HG03097 (cell line): ENCODE data around the gene OGFR.

ENCODE experiments used
- ATAC-seq: cut with Tn5 transposase; IDR thresholded peaks from one replicate; pipeline ENCODE4 v1.9.1; 2021; ENCODE audit not compliant: unreplicated experiment, low FRiP score

Gene OGFR

DNA sequence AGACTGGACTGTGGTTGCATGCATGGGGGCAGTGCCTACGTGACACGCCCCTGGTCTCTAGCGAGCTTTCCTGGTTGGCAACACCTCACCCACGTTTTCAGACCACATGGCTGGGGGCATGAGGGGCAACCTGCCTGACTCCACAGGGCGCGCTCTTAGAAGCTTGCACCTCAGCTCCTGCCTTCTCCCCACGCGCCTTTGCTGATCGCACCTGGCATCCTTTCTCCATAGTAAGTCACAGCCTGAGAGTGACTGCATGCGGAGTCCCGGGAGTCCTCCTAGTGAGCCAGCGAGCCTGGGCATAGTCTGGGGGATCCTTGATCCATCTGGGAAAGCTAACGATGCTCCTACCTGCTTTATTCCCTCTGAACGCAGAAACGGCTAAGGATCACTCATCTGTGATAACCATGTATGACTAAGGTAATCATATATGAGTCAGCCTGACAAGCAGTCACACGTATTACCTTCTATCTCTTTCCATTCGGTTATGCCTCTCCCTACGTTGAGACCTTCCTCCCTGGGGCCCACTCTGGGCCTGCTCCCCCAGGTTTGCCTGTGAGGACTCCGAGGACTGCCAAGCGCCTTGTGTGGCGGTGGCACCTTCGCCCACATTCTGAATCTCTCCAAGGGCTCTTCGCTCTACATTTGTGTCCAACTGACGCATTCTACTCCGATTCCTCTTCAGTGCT is 52.4 kb downstream of the OGFR start:
- ATAC-seq: no peak

DNA sequence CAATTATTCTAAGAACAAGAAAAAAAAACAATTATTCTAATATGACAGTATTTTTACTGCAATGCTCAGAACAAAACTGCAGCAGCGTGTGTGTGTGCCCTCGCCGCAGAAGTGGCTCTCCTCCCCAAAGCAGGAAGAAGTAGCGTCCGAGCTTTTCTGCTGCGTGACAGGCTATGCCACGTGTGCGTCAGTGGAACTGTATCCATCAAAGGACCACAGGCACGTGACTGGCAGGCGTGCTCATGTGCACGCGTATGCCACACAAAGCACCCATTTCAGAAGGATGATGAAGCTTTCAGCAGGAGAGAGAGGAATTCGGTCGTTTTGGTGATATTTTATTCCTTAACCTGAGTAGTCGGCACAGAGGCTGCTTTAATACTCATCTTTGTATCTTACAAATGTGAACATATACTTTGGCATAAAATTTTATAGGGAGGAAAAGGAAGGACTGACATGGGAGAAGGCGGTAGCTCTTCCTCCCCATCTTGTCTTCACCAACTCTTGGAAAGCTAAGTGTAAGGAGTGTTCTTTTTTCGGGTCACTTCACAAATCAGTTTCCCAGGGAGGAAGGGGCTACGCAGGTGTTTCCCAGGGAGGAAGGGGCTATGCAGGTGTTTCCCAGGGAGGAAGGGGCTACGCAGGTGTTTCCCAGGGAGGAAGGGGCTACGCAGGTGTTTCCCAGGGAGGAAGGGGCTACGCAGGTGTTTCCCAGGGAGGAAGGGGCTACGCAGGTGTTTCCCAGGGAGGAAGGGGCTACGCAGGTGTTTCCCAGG is 53.6 kb downstream of the OGFR start:
- ATAC-seq: no peak

DNA sequence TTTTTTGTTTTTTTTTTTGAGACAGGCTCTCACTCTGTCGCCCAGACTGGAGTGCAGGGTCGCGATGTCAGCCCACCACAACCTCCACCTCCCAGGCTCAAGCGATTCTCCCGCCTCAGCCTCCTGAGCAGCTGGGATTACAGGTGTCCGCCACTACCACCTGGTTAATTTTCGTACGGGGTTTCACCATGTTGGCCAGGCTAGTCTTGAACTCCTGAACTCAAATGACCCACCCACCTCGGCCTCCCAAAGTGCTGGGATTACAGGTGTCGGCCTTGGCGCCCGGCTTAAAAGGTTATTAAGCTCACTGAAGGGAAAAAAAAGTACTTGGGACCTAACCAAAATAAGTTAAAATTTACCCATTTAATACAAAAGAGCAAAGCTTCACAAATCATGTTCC is 55.1 kb downstream of the OGFR start:
- no peak for ATAC-seq

DNA sequence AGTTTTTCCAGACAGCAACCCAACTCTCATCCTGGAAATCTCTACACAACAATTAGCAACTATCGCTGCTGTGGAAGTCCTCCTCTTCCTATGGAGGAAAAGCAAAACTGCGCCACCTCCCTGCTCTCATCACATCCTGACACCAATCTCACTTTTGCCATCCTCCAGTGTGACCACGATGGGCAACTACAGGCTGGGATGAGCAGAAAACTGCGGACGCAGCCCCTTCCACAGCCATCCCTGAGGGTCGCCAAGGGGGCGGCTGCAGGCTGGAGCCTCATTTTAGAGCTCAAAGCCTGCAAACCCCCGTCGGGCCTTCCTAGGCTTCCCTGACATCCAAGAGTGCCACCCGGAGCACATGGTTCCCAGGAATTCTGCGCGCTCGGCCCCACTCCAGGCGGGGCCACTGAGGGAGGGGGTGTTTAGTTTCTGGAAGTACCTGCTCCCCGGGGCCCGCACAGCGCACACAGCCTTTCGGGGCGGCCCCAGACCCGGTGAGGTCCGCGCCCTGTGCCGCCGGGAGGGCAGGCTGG is 55.8 kb downstream of the OGFR start:
- ATAC-seq: no peak

DNA sequence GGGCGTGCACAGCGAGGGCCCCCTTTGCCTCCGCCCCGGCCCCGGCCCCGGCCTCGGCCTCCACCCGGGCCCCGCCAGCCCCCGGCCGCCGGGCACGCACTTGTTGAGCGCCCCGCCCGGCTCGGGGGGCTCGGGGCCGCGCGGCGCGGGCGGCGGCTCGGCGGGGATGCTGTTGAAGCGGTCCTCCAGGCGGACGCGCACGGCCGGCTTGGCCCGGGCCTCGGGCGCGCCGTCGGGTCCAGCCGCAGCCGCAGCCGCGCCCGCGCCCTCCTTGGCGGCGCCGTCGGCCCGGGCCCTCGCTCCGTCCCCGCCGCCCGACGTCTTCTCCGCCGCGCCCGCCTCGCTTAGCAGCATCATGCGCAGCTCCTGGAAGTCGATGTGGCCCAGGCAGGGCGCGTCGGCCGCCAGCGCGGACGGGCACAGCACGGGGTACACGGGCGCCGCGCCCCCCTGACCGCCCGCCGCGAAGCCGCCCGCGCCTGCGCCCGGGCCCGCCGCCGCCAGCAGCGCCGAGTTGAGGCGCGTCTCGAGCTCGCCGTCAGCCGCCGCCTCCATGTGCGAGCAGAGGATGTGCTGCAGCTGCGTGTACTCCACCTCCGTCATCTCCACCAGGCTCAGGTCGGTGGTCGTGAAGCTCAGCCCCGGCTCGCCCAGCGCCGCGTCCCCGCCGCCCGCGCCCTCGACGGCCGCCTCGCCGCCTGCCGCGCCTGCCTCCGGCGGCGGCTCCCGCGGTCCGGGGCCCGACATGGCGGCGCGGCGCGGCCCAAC is 56.5 kb downstream of the OGFR start:
- peak; percentile 21 for ATAC-seq

DNA sequence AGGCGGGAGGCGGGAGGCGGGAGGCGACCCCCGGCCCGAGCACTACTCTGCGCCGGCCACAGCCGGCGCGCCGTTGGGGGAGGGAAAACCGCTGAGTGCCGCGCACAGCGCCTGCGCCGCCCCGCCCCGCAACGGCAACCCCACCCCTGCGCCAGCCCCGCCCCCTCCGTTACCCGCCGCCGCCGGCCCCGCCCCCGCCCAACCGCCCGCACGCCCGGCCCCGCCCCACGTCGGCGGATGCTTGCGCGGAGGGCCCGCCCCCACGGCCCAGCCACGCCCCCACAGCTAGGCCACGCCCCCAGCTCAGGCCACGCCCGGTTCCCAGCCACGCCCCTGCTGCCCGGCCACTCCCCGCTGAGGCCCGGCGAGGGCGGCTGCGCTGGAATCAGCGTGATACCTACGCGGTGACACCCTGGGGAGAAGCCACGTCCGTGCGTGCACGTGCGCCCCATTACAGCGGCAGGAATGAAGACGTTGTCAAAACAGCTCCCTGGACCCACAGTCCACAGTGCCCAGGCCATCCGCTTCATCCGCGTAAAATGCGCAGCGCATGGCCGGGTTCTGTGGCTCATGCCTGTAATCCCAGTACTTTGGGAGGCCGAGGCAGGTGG is 57.2 kb downstream of the OGFR start, which contains the start of gene TCFL5:
TCFL5 (minus strand) TSS at position 97 of the 611 bp plus-strand sequence. CDS start 152 bp downstream, outside the sequence.
- peak; percentile 67 for ATAC-seq
